Activated CD4-positive, alpha-beta T cell treated with anti-CD3 and anti-CD28 coated beads, Interleukin-2, Interleukin-4, amounts not matched to agents 100 ng/mL and 50 ng/mL, durations not matched to agents 16 hours and 8 hours (primary cell): ENCODE data around the gene RUFY4.
"Not testable (repeated sequence)": the region's sequence is repeated elsewhere in the genome, so short reads cannot be mapped to it uniquely, and the experiment has no call there.

Source experiments
- DNase-seq: peaks from one replicate; pipeline ENCODE4 v3.0.0-alpha.2; 2020; ENCODE audit warnings: low spot score

Gene RUFY4

GRCh38 chr2:218086478-218086877 lies 17.4 kb downstream of the RUFY4 start:
- no peak for DNase-seq

GRCh38 chr2:218089259-218089658 lies 20.2 kb downstream of the RUFY4 start:
- DNase-seq = no peak

DNA sequence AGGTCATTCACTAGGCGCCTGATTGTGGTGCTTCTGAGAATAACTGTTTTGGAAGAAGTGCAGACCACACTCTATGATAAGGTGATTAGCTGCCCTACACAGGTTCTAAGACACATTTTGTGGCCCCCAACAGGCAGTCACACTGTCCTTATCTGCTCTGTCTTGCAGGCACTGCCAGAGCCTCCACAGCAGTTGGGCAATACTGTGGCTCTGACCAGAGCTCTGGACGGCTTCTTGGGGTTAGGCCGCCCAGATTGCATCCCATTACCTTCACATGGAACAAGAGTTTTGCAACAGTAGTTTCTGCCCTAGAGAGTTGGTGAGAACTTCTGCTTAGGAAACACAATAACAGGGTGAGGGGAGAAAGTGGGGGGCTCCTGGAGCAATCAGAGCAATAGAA lies 22.7 kb downstream of the RUFY4 start:
- no peak for DNase-seq

DNA sequence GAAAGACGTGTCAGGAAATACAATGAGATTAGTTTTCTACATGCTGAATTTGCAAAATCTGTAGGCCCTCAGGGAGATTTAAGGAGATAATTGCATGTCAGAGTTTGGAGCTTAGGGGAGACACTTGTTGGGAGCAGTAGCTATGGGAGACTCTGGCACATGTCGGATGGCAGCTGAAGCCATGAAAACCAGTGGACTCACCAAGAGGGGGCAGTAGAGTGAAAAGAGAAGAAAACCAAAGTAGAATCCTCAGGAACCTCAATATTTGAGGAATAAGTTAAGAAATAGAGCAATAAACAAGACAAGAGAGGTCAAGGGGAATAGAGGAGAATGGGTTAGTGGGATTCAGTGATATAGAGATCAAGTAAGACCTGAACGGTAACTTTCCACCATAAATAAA lies 24.8 kb downstream of the RUFY4 start:
- no peak for DNase-seq

DNA sequence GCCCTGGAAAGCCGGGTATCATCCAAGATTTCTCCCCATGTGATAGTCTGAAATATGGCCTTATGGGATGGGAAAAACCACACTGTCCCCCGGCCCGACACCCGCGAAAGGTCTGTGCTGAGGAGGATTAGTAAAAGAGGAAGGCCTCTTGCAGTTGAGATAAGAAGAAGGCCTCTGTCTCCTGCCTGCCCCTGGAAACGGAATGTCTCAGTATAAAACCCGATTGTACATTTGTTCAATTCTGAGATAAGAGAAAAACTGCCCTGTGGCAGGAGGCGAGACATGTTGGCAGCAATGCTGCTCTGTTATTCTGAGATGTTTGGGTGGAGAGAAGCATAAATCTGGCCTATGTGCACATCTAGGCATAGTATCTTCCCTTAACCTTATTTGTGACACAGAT lies 26.8 kb downstream of the RUFY4 start:
- DNase-seq = no peak

GRCh38 chr2:218097975-218098374 lies 28.9 kb downstream of the RUFY4 start:
- no peak for DNase-seq

GRCh38 chr2:218108834-218109233 lies 39.8 kb downstream of the RUFY4 start:
- not testable (repeated sequence) for DNase-seq

GRCh38 chr2:218121789-218122188 lies 52.7 kb downstream of the RUFY4 start:
- not testable (repeated sequence) for DNase-seq

DNA sequence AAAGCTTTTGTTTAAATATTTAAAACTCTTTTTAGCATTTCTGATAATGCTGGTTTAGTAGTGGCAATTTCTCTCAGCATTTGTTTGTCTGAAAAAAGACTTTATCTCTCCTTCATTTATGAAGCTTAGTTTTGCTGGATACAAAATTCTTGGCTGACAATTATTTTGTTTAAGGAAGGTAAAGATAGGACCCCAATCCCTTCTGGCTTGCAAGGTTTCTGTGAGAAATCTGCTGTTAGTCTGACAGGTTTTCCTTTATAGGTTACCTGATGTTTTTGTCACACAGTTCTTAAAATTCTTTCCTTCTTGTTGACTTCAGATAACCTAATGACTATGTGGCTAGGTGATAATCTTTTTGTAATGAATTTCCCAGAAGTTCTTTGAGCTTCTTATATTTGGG lies 53.2 kb downstream of the RUFY4 start:
- not testable (repeated sequence) for DNase-seq

GRCh38 chr2:218123986-218124385 lies 54.9 kb downstream of the RUFY4 start:
- DNase-seq = no peak

DNA sequence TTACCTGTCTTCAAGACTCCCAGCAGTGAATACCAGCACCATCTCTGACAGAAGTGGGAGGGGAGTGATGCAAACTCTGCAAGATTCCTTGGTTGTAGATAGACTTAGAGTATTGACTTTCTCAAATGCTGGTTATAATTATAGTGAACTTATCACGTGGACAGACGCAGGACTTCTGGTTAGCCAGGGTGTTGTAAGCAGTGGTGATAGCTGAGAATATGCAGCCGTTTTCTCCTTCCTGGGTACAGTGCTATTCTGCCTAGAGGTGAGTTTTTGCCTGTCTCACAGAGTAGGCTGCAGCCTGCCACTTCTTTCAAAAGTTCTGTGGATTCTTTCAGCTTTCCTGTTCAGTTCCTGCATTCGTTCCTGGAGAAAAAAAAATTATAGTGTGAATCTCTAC lies 56.0 kb downstream of the RUFY4 start:
- DNase-seq = no peak

- no peak for DNase-seq
Measured at GRCh38 chr2:218125626-218126080, 56.6 kb downstream of the RUFY4 start, which contains the start of gene CXCR2. Gene CXCR2, plus strand, starts transcription at chr2:218126028. Its CDS starts 8,774 bp downstream, at chr2:218134802.

- DNase-seq = no peak
Measured at GRCh38 chr2:218127929-218128455, 58.9 kb downstream of the RUFY4 start.

DNA sequence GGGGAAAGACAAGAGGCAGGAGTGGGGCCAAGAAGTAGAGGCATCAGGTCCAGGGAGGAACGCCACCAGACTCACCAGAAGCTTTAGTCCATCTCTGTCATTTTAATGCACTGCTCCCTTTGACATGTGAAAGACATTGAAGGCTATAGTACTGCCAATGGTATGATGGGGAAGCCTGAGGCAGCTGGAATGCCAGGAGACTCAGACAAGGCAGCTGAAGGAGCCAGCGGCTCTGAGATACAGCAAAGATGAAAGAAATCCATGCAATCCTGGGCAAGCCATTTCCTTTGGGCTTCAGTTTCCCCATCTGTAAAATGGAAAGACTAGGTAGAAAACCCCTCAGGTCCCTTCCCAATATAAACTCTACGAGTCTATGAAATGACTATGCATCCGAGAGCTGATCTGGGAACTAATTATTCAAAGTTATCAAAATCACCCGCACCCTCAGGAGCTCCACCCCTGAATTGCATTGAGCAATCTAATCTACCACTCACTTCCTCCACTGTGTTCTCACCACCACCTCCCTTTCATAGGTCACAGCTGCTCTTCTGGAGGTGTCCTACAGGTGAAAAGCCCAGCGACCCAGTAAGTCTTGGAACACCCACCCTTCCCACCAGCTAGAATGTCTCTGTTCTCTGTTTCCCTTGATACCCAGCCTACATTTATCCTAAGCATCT lies 59.9 kb downstream of the RUFY4 start:
- DNase-seq = no peak

GRCh38 chr2:218129458-218130135 lies 60.5 kb downstream of the RUFY4 start:
- DNase-seq = no peak

DNA sequence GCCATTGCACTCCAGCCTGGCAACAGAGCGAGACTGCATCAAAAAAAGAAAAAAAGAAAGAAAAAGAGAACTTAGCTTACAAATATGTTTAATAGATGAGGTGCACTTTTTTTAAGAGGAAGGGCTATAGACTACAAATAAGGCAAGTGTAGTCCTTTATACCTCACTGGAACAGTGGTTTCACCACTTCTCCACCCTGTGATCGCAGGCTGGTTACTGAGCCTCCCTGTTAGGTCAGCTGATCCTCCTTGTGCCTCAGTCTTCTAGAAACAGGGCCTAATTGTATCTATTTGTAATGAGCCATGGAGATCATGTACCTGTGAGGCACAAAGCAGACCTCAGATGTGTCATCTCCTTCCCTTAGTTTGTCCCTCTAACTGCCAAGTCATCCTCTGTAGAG lies 61.3 kb downstream of the RUFY4 start:
- DNase-seq = no peak

GRCh38 chr2:218130822-218131221 lies 61.8 kb downstream of the RUFY4 start:
- DNase-seq = no peak

DNA sequence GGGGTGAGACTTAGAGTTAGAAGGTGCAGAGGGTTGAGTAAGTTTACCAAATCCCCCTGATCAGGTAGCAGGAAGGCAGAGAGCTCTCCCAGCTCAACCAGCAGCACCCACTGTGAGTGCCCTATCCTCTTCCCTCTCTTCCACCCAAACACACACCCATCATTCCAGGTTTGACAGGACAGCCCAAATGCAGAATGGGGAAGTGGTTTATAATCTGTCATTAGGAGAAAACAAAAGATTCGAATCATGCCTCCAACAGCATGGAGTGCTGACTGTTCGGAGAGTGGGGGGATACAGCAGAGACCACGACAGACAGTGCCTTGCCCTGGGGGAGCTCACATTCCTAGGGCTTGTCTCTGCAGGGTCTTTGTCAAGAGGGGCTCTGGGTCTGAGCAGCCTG lies 68.5 kb downstream of the RUFY4 start:
- no peak for DNase-seq

DNA sequence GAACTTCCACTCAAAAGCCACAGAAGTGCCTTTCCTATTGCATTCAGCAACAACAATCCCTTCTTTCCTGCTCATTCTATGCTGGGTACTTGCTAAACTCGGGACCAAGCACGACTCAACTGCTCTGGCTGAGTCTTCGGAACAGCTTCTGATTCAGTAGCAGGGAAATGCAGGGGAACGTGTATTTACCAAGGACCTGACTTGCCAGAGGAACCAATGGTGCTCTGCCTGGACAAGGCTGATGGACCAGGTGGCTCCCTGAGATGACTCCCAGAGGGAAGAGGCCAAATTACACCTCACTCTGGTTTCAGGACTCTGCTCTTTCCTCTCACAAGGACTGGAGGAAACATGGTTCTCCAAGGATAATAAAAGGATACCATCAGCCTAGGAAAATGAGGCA lies 69.0 kb downstream of the RUFY4 start:
- DNase-seq = no peak
